HAP-1 (cell line): ENCODE data around the gene OR2M3.

Source experiments
- DNase-seq, 2 experiments: peaks; one replicate each; pipeline ENCODE4 v3.0.0-alpha.2; 2016 to 2020; ENCODE audit warnings: low spot score in 2 of 2
- H3K27me3 ChIP-seq: fragments of 250-450 bp; sonication (Bioruptor Pico); 2 replicates; pipeline ENCODE4 v1.5.1; 2020; ENCODE audit warnings: low read depth, mild to moderate bottlenecking, moderate library complexity
- H3K36me3 ChIP-seq: fragments of 250-450 bp; sonication (Bioruptor Pico); replicated peaks from 2 replicates; pipeline ENCODE4 v1.5.1; 2020; ENCODE audit warnings: mild to moderate bottlenecking
- H3K4me1 ChIP-seq: fragments of 250-450 bp; sonication (Bioruptor Pico); 2 replicates; pipeline ENCODE4 v1.5.1; 2020; ENCODE audit warnings: mild to moderate bottlenecking
- H3K4me3 ChIP-seq: fragments of 250-450 bp; sonication (Bioruptor Pico); 2 replicates; pipeline ENCODE4 v1.5.1; 2020; ENCODE audit warnings: mild to moderate bottlenecking, moderate library complexity
- H3K9me3 ChIP-seq: fragments of 250-450 bp; sonication (Bioruptor Pico); 2 replicates; pipeline ENCODE4 v1.5.1; 2020; ENCODE audit warnings: mild to moderate bottlenecking, moderate library complexity
- in situ Hi-C: fragments of 300-500 bp; cut with MboI; formaldehyde crosslinking; loops from 3 replicates; pipeline ENCODE4 v1.14.3; 2020; ENCODE audit warnings: low sequenced_read_pairs, inconsistent platforms, mixed read lengths

The OR2M3 gene

GRCh38 chr1:248196965-248197364, at the start of gene OR2M3:
TSS of gene OR2M3 (plus strand) at chr1:248197265. CDS start at chr1:248203068, 5,803 bp downstream.
- DNase-seq = no peak
- no peaks in the 10 kb centered on the region for H3K27me3 ChIP-seq
- no peaks in the 10 kb centered on the region for H3K4me1 ChIP-seq
- no peaks in the 10 kb centered on the region for H3K36me3 ChIP-seq
- no peak within 1 kb of the TSS for H3K4me3 ChIP-seq
- no peaks in the 10 kb centered on the region; the same call in 1 of the 2 replicates for H3K9me3 ChIP-seq
- in situ Hi-C loops = no loop called here

GRCh38 chr1:248152056-248152827, 44.8 kb upstream of the OR2M3 start:
- in situ Hi-C loops = no loop called here

GRCh38 chr1:248155927-248156326, 41.1 kb upstream of the OR2M3 start:
- Histone ChIP-seq H3K9me3 (no peaks in the 10 kb centered on the region), H3K4me1 (no peaks in the 10 kb centered on the region), H3K27me3 (no peaks in the 10 kb centered on the region), H3K4me3 (no peak overlapping the region), H3K36me3 (no peaks in the 10 kb centered on the region)
- DNase-seq = no peak
- in situ Hi-C loops = no loop called here

More at GRCh38 chr1:248152056-248152827, 44.8 kb upstream of the OR2M3 start:
- Histone ChIP-seq H3K36me3 (no peaks in the 10 kb centered on the region), H3K27me3 (no peaks in the 10 kb centered on the region), H3K9me3 (no peaks in the 10 kb centered on the region), H3K4me3 (no peak overlapping the region), H3K4me1 (no peaks in the 10 kb centered on the region)
- no peak for DNase-seq

GRCh38 chr1:248158758-248159157, 38.3 kb upstream of the OR2M3 start:
- Histone ChIP-seq H3K36me3 (no peaks in the 10 kb centered on the region), H3K9me3 (no peaks in the 10 kb centered on the region), H3K27me3 (no peaks in the 10 kb centered on the region), H3K4me3 (no peak overlapping the region), H3K4me1 (no peaks in the 10 kb centered on the region)
- in situ Hi-C loops = no loop called here
- no peak for DNase-seq

GRCh38 chr1:248164031-248164430, 33.0 kb upstream of the OR2M3 start:
- Histone ChIP-seq H3K4me1 (no peaks in the 10 kb centered on the region), H3K9me3 (no peaks in the 10 kb centered on the region), H3K27me3 (no peaks in the 10 kb centered on the region), H3K36me3 (no peaks in the 10 kb centered on the region), H3K4me3 (no peak overlapping the region)
- in situ Hi-C loops = no loop called here
- DNase-seq = no peak

GRCh38 chr1:248165186-248165585, 31.9 kb upstream of the OR2M3 start:
- Histone ChIP-seq H3K27me3 (no peaks in the 10 kb centered on the region), H3K9me3 (no peaks in the 10 kb centered on the region), H3K36me3 (no peaks in the 10 kb centered on the region), H3K4me3 (no peak overlapping the region), H3K4me1 (no peaks in the 10 kb centered on the region)
- no peak for DNase-seq
- in situ Hi-C loops = no loop called here

- no peaks in the 10 kb centered on the region for H3K4me1 ChIP-seq
- H3K9me3 ChIP-seq = no peaks in the 10 kb centered on the region
- DNase-seq = no peak
- in situ Hi-C loops = no loop called here
- no peaks in the 10 kb centered on the region for H3K27me3 ChIP-seq
- no peak within 1 kb of the TSS for H3K4me3 ChIP-seq
- no peaks in the 10 kb centered on the region for H3K36me3 ChIP-seq
Measured at GRCh38 chr1:248174521-248174920, 22.5 kb upstream of the OR2M3 start, which contains the start of gene OR2M2. TSS of gene OR2M2 (plus strand) at chr1:248174821. CDS start at chr1:248179986, 5,165 bp downstream.

- in situ Hi-C loops = no loop called here
- H3K4me3 ChIP-seq = no peak overlapping the region
- H3K27me3 ChIP-seq = no peaks in the 10 kb centered on the region
- DNase-seq = no peak
- H3K9me3 ChIP-seq = no peaks in the 10 kb centered on the region
- no peaks in the 10 kb centered on the region for H3K4me1 ChIP-seq
- no peaks in the 10 kb centered on the region for H3K36me3 ChIP-seq
Measured at GRCh38 chr1:248183996-248184395, 13.1 kb upstream of the OR2M3 start.

- Histone ChIP-seq H3K4me1 (no peaks in the 10 kb centered on the region), H3K36me3 (no peaks in the 10 kb centered on the region), H3K27me3 (no peaks in the 10 kb centered on the region), H3K4me3 (no peak overlapping the region), H3K9me3 (no peaks in the 10 kb centered on the region)
- DNase-seq = no peak
- in situ Hi-C loops = no loop called here
Measured at GRCh38 chr1:248187363-248187762, 9.7 kb upstream of the OR2M3 start.

- DNase-seq = no peak
- Histone ChIP-seq H3K9me3 (no peaks in the 10 kb centered on the region; the same call in 1 of the 2 replicates), H3K27me3 (no peaks in the 10 kb centered on the region), H3K4me1 (no peaks in the 10 kb centered on the region), H3K36me3 (no peaks in the 10 kb centered on the region), H3K4me3 (no peak overlapping the region)
- in situ Hi-C loops = no loop called here
Measured at GRCh38 chr1:248189026-248189425, 8.0 kb upstream of the OR2M3 start.

- H3K36me3 ChIP-seq = no peaks in the 10 kb centered on the region
- H3K9me3 ChIP-seq = no peaks in the 10 kb centered on the region; the same call in 1 of the 2 replicates
- no peaks in the 10 kb centered on the region for H3K27me3 ChIP-seq
- H3K4me1 ChIP-seq = no peaks in the 10 kb centered on the region
- in situ Hi-C loops = no loop called here
- DNase-seq = no peak
- no peak overlapping the region for H3K4me3 ChIP-seq
Measured at GRCh38 chr1:248194117-248194516, 2.9 kb upstream of the OR2M3 start.

- no peak for DNase-seq
- H3K4me1 ChIP-seq = no peaks in the 10 kb centered on the region
- no peak overlapping the region for H3K4me3 ChIP-seq
- H3K36me3 ChIP-seq = no peaks in the 10 kb centered on the region
- in situ Hi-C loops = no loop called here
- no peaks in the 10 kb centered on the region for H3K9me3 ChIP-seq
- H3K27me3 ChIP-seq = no peaks in the 10 kb centered on the region
Measured at GRCh38 chr1:248215880-248216279, 18.8 kb downstream of the OR2M3 start.

- Histone ChIP-seq H3K4me3 (no peak overlapping the region), H3K9me3 (no peaks in the 10 kb centered on the region), H3K36me3 (no peaks in the 10 kb centered on the region), H3K4me1 (no peaks in the 10 kb centered on the region), H3K27me3 (no peaks in the 10 kb centered on the region)
- DNase-seq = no peak
- in situ Hi-C loops = no loop called here
Measured at GRCh38 chr1:248225537-248225936, 28.5 kb downstream of the OR2M3 start.

- Histone ChIP-seq H3K36me3 (no peaks in the 10 kb centered on the region), H3K9me3 (no peaks in the 10 kb centered on the region), H3K4me3 (no peak overlapping the region), H3K4me1 (no peaks in the 10 kb centered on the region), H3K27me3 (no peaks in the 10 kb centered on the region)
- DNase-seq = no peak
- in situ Hi-C loops = no loop called here
Measured at GRCh38 chr1:248229360-248229908, 32.4 kb downstream of the OR2M3 start.
